A549 (cell line): ENCODE data around the gene MAD1L1. TPM values are rescaled to one million over a fixed set of nuclear protein-coding genes. Genes with fewer than 3 reads are reported as not detected.

Experiments
- ATAC-seq, 2 experiments: fragments of 200-7000 bp in 1 of 2; fragments of >200 bp in 1 of 2; cut with Nextera tagmentation in 1 of 2; cut with Tn5 transposase in 1 of 2; 3 replicates each; pipeline versions ENCODE4 v1.8.0 to v1.9.1; 2018 to 2020; ENCODE audit warnings: mild to moderate bottlenecking in 1 of 2, moderate library complexity in 1 of 2
- CTCF ChIA-PET: fragments of 300-600 bp; sonication (Branson Sonifier 250); formaldehyde crosslinking; extraction: SDS; loops from one replicate; lab custom pipeline; 2021; ENCODE audit warnings: antibody characterized with exemption, inconsistent platforms; lab: Yijun Ruan, JAX
- POLR2A ChIA-PET: fragments of 350-600 bp; formaldehyde crosslinking; extraction: SDS; loops from one replicate; lab custom pipeline; 2021; ENCODE audit warnings: antibody characterized with exemption, inconsistent platforms; lab: Yijun Ruan, JAX
- DNase-seq, 2 experiments: peaks; one replicate each; pipeline versions ENCODE4 v3.0.0 to v3.0.0-alpha.2; 2011 to 2016; ENCODE audit warnings: low read depth in 1 of 2, low spot score in 1 of 2
- FAIRE-seq: peaks from 2 replicates; lab custom pipeline; 2011; peaks lifted over from hg19 to GRCh38; lab: Jason Lieb, UNC
- H3K27ac ChIP-seq, 2 experiments: fragments of >200 bp; sonication (Bioruptor Twin); formaldehyde crosslinking; 3 replicates each; pipeline ENCODE4 v1.5.1; 2016 to 2017
- H3K4me1 ChIP-seq: fragments of >200 bp; sonication (Bioruptor Twin); formaldehyde crosslinking; 3 replicates; pipeline ENCODE4 v1.6.1; 2016
- H3K4me2 ChIP-seq: fragments of >200 bp; sonication (Bioruptor Twin); formaldehyde crosslinking; 3 replicates; pipeline ENCODE4 v1.6.1; 2016
- H3K4me3 ChIP-seq: fragments of >200 bp; sonication (Bioruptor Twin); formaldehyde crosslinking; 3 replicates; pipeline ENCODE4 v1.5.1; 2016
- H3K9me3 ChIP-seq: fragments of >200 bp; sonication (Bioruptor Twin); formaldehyde crosslinking; 3 replicates; pipeline ENCODE4 v1.6.1; 2016
- BHLHE40 ChIP-seq: IDR thresholded peaks from 2 replicates; pipeline ENCODE4 v1.6.1; 2012; ENCODE audit warnings: low read depth, low read length, inconsistent platforms
- EHF ChIP-seq: fragments of 250-450 bp; sonication (Bioruptor Pico); IDR thresholded peaks from 2 replicates; pipeline ENCODE4 v1.5.0; 2020; ENCODE audit warnings: mild to moderate bottlenecking
- EP300 ChIP-seq, 2 experiments: fragments of >200 bp; sonication (Bioruptor Twin); formaldehyde crosslinking; IDR thresholded peaks; 2 replicates in 1 of 2; 3 replicates in 1 of 2; pipeline ENCODE4 v1.6.1; 2016 to 2017
- FOSB ChIP-seq: fragments of 250-450 bp; sonication (Bioruptor Pico); IDR thresholded peaks from 2 replicates; pipeline ENCODE4 v1.5.0; 2020; ENCODE audit warnings: mild to moderate bottlenecking, moderate library complexity
- HEYL ChIP-seq: fragments of 250-450 bp; sonication (Bioruptor Pico); IDR thresholded peaks from 2 replicates; pipeline ENCODE4 v1.8.0; 2021; ENCODE audit warnings: mild to moderate bottlenecking, moderate library complexity
- HOXA7 ChIP-seq: fragments of 250-450 bp; sonication (Bioruptor Pico); IDR thresholded peaks from 2 replicates; pipeline ENCODE4 v1.5.0; 2020; ENCODE audit warnings: mild to moderate bottlenecking, moderate library complexity
- NFE2L2 ChIP-seq: fragments of 150-350 bp; conservative IDR thresholded peaks from 2 replicates; pipeline ENCODE4 v1.6.1; 2014; ENCODE audit warnings: low read length
- NPAS2 ChIP-seq: fragments of 250-450 bp; sonication (Bioruptor Pico); IDR thresholded peaks from 2 replicates; pipeline ENCODE4 v1.8.0; 2022; ENCODE audit warnings: mild to moderate bottlenecking, moderate library complexity, borderline replicate concordance
- NR3C1 ChIP-seq: fragments of >200 bp; sonication (Bioruptor Twin); formaldehyde crosslinking; IDR thresholded peaks from 3 replicates; pipeline ENCODE4 v1.6.1; 2017
- POLR2A ChIP-seq: IDR thresholded peaks from 2 replicates; pipeline ENCODE4 v1.6.1; 2012; ENCODE audit warnings: mild to moderate bottlenecking, low read length
- POLR2AphosphoS2 ChIP-seq: conservative IDR thresholded peaks from 2 replicates; pipeline ENCODE4 v1.6.1; 2012; ENCODE audit warnings: low read length, improper control_type of control experiment, inconsistent platforms
- RARB ChIP-seq: fragments of 250-450 bp; sonication (Bioruptor Pico); IDR thresholded peaks from 2 replicates; pipeline ENCODE4 v1.8.0; 2021; ENCODE audit warnings: mild to moderate bottlenecking, moderate library complexity
- RCOR1 ChIP-seq: fragments of 150-350 bp; IDR thresholded peaks from 2 replicates; pipeline ENCODE4 v1.6.1; 2014; ENCODE audit warnings: antibody characterized with exemption, low read length, low read depth
- RFX5 ChIP-seq: fragments of 450-650 bp; IDR thresholded peaks from 2 replicates; pipeline ENCODE4 v1.7.1; 2014; ENCODE audit warnings: antibody characterized with exemption, mild to moderate bottlenecking, moderate library complexity
- RNF2 ChIP-seq: fragments of 200-600 bp; sonication (generic); IDR thresholded peaks from 2 replicates; pipeline ENCODE4 v1.6.1; 2016; ENCODE audit warnings: low read depth, mild to moderate bottlenecking, antibody characterized with exemption, moderate library complexity, borderline replicate concordance
- SMC3 ChIP-seq: fragments of >200 bp; sonication (Bioruptor Twin); formaldehyde crosslinking; IDR thresholded peaks from 3 replicates; pipeline ENCODE4 v1.6.1; 2018; ENCODE audit warnings: inconsistent platforms
- SREBF2 ChIP-seq: fragments of 450-650 bp; IDR thresholded peaks from 2 replicates; pipeline ENCODE4 v1.6.1; 2014; ENCODE audit warnings: mild to moderate bottlenecking, moderate library complexity
- TP53 ChIP-seq: fragments of 250-450 bp; sonication (Bioruptor Pico); IDR thresholded peaks from 2 replicates; pipeline ENCODE4 v1.5.0; 2021; ENCODE audit warnings: mild to moderate bottlenecking, moderate library complexity
- ZC3H11A ChIP-seq: fragments of 450-650 bp; IDR thresholded peaks from 2 replicates; pipeline ENCODE4 v1.6.1; 2014; ENCODE audit warnings: antibody characterized with exemption, mild to moderate bottlenecking
- ZFP36 ChIP-seq: fragments of 450-650 bp; IDR thresholded peaks from 2 replicates; pipeline ENCODE4 v1.6.1; 2014; ENCODE audit warnings: borderline replicate concordance; ENCODE audit not compliant: partially characterized antibody
- ZNF302 ChIP-seq: fragments of 250-450 bp; sonication (Bioruptor Pico); IDR thresholded peaks from 2 replicates; pipeline ENCODE4 v1.9.0; 2021; ENCODE audit warnings: inconsistent platforms, mild to moderate bottlenecking, moderate library complexity
- ZSCAN20 ChIP-seq: fragments of 250-450 bp; sonication (Bioruptor Pico); IDR thresholded peaks from 2 replicates; pipeline ENCODE4 v1.8.0; 2022; ENCODE audit warnings: mild to moderate bottlenecking, moderate library complexity
- WGBS: methylation state at CpG from one replicate; pipeline ENCODE4 v1.1.6; 2017; ENCODE audit errors: missing lambda C conversion rate; 5-methylcytosine and 5-hydroxymethylcytosine counted together
- polyA plus RNA-seq, 4 experiments: library from polyadenylated mRNA; depleted of rRNA in 3 of 4; stranded (reverse); fragments of >200 nt; fragmentation: RNase III in 1 of 4; extraction: RNeasy Plus Mini Kit Qiagen cat#74134 plus additional on column Dnase treatment in 1 of 4; gene quantifications; 2 replicates in 3 of 4; 3 replicates in 1 of 4; pipeline ENCODE4 v1.2.3, GENCODE V29; 2011 to 2017
- TF ChIP-seq, protein P1 (sequence below): fragments of 250-450 bp; sonication (Bioruptor Pico); IDR thresholded peaks from 2 replicates; pipeline ENCODE4 v1.5.0; 2021; ENCODE audit warnings: mild to moderate bottlenecking, moderate library complexity, borderline replicate concordance
- TF ChIP-seq, protein P2 (sequence below): fragments of >200 bp; sonication (Bioruptor Twin); formaldehyde crosslinking; IDR thresholded peaks from 3 replicates; pipeline ENCODE4 v1.5.1; 2016
- TF ChIP-seq, protein P3 (sequence below): fragments of >200 bp; sonication (Bioruptor Twin); formaldehyde crosslinking; IDR thresholded peaks from 2 replicates; pipeline ENCODE4 v1.6.1; 2016
- TF ChIP-seq, protein P4 (sequence below): IDR thresholded peaks from 2 replicates; pipeline ENCODE4 v1.6.1; 2012
- TF ChIP-seq, protein P5 (sequence below): fragments of 200-600 bp; sonication (generic); IDR thresholded peaks from 2 replicates; pipeline ENCODE4 v1.6.1; 2016; ENCODE audit warnings: antibody characterized with exemption, mild to moderate bottlenecking, moderate library complexity

MAD1L1 gene
- polyA plus RNA-seq, 2 of the 4 experiments (the other 2 are of a cell fraction) = 13.6 to 16.6 TPM

DNA sequence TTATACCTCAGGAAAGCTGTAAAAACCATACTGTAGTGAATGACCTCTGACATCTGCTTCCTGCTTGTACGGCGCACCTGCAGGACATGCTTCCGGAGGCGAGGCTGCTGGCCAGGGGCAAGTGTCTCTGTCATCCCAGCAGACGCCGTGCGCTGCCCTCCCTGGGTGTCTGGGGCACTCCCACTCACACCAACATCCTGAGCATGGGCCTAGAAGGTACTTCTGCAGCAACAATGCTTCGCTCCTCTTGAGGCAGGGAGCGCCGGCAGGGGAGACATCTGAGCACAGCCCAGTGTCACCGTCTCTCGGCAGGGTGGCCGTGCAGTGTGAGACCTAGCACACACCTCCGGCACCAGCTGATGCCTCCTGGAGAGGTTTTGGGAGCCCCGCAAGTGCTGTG is 269.2 kb downstream of the MAD1L1 start (continued):
- TF ChIP-seq, protein P1, sequence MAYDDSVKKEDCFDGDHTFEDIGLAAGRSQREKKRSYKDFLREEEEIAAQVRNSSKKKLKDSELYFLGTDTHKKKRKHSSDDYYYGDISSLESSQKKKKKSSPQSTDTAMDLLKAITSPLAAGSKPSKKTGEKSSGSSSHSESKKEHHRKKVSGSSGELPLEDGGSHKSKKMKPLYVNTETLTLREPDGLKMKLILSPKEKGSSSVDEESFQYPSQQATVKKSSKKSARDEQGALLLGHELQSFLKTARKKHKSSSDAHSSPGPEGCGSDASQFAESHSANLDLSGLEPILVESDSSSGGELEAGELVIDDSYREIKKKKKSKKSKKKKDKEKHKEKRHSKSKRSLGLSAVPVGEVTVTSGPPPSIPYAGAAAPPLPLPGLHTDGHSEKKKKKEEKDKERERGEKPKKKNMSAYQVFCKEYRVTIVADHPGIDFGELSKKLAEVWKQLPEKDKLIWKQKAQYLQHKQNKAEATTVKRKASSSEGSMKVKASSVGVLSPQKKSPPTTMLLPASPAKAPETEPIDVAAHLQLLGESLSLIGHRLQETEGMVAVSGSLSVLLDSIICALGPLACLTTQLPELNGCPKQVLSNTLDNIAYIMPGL (CRISPR knock-in tag) = no peak
- TF ChIP-seq RNF2 (no peak), NFE2L2 (no peak), NR3C1 (no peak), ZC3H11A (no peak), ZNF302 (no peak), EHF (CRISPR knock-in tag) (no peak), EP300 (IDR thresholded peaks at IDR 0.05) (no peak)
- TF ChIP-seq, protein P2, sequence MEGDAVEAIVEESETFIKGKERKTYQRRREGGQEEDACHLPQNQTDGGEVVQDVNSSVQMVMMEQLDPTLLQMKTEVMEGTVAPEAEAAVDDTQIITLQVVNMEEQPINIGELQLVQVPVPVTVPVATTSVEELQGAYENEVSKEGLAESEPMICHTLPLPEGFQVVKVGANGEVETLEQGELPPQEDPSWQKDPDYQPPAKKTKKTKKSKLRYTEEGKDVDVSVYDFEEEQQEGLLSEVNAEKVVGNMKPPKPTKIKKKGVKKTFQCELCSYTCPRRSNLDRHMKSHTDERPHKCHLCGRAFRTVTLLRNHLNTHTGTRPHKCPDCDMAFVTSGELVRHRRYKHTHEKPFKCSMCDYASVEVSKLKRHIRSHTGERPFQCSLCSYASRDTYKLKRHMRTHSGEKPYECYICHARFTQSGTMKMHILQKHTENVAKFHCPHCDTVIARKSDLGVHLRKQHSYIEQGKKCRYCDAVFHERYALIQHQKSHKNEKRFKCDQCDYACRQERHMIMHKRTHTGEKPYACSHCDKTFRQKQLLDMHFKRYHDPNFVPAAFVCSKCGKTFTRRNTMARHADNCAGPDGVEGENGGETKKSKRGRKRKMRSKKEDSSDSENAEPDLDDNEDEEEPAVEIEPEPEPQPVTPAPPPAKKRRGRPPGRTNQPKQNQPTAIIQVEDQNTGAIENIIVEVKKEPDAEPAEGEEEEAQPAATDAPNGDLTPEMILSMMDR = no peak

DNA sequence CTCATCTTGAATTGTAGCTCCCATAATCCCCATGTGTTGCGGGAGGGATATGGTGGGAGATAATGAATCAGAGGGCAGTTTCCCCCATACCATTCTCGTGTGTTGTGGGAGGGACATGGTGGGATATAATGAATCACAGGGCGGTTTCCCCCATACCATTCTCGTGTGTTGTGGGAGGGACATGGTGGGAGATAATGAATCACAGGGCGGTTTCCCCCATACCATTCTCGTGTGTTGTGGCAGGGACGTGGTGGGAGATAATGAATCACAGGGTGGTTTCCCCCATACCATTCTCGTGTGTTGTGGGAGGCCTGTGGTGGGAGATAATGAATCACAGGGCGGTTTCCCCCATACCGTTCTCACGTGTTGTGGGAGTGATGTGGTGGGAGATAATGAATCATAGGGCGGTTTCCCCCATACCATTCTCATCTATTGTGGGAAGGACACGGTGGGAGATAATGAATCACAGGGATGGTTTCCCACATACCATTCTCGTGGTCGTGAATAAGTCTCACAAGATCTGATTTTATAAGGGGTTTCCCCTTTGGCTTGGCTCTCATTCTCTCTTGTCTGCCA is 271.0 kb downstream of the MAD1L1 start:
- DNase-seq (no peak), ATAC-seq (no peak)
- H3K4me3 ChIP-seq = no peak overlapping the region
- CTCF ChIA-PET = interaction anchor here (1.2 to 1.3 kb wide), 2 partner anchors 19 to 87 kb away, joined by 3 read pairs; no protein-coding TSS in a partner anchor
- no peak for TF ChIP-seq POLR2AphosphoS2
- TF ChIP-seq RFX5 = no peak
- TF ChIP-seq, protein P1 (CRISPR knock-in tag) = no peak
- no peak for TF ChIP-seq NFE2L2
- no peak for TF ChIP-seq FOSB (CRISPR knock-in tag)
- TF ChIP-seq HEYL (CRISPR knock-in tag) = no peak
- no peak for TF ChIP-seq NPAS2
- TF ChIP-seq RCOR1 = no peak
- TF ChIP-seq, all 56 proteins: peak for 0
- no peak overlapping the region for H3K4me2 ChIP-seq
- 78% methylated on average over 15 of the region's 15 CpGs for WGBS
- POLR2A ChIA-PET = no interaction called here
- no peak for FAIRE-seq
- H3K27ac ChIP-seq = no peak overlapping the region
- no peaks in the 10 kb centered on the region for H3K4me1 ChIP-seq
- no peaks in the 10 kb centered on the region for H3K9me3 ChIP-seq

DNA sequence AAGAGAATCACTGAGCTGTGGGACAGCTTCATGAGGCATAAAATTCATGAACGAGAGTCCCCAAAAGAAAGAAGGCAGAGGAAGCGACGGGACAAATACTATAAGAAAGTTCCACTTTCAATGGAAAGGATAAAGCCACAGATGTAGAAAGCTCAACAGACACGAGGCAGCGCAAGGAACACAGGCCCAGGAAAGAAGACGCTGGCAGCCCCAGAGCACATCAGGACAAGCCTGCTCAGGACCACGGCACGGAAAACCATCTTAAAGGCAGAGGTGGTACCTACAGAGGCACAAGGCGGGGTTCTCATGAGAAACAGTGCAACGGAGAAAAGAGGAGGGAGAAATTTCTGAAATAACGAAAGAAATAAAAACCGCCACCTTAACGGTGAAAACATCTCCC is 273.4 kb downstream of the MAD1L1 start:
- FAIRE-seq = no peak
- CTCF ChIA-PET = no interaction called here
- TF ChIP-seq ZSCAN20 (CRISPR knock-in tag) = no peak
- TF ChIP-seq, protein P3, sequence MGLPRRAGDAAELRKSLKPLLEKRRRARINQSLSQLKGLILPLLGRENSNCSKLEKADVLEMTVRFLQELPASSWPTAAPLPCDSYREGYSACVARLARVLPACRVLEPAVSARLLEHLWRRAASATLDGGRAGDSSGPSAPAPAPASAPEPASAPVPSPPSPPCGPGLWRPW = no peak
- TF ChIP-seq SMC3 = no peak
- TF ChIP-seq SREBF2 = no peak
- TF ChIP-seq POLR2A = no peak
- TF ChIP-seq, protein P4, sequence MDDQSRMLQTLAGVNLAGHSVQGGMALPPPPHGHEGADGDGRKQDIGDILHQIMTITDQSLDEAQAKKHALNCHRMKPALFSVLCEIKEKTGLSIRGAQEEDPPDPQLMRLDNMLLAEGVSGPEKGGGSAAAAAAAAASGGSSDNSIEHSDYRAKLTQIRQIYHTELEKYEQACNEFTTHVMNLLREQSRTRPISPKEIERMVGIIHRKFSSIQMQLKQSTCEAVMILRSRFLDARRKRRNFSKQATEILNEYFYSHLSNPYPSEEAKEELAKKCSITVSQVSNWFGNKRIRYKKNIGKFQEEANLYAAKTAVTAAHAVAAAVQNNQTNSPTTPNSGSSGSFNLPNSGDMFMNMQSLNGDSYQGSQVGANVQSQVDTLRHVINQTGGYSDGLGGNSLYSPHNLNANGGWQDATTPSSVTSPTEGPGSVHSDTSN = no peak
- no peak for TF ChIP-seq BHLHE40
- TF ChIP-seq ZFP36 = no peak
- no peak for TF ChIP-seq FOSB (CRISPR knock-in tag)
- no peak for TF ChIP-seq RARB
- TF ChIP-seq, protein P5, sequence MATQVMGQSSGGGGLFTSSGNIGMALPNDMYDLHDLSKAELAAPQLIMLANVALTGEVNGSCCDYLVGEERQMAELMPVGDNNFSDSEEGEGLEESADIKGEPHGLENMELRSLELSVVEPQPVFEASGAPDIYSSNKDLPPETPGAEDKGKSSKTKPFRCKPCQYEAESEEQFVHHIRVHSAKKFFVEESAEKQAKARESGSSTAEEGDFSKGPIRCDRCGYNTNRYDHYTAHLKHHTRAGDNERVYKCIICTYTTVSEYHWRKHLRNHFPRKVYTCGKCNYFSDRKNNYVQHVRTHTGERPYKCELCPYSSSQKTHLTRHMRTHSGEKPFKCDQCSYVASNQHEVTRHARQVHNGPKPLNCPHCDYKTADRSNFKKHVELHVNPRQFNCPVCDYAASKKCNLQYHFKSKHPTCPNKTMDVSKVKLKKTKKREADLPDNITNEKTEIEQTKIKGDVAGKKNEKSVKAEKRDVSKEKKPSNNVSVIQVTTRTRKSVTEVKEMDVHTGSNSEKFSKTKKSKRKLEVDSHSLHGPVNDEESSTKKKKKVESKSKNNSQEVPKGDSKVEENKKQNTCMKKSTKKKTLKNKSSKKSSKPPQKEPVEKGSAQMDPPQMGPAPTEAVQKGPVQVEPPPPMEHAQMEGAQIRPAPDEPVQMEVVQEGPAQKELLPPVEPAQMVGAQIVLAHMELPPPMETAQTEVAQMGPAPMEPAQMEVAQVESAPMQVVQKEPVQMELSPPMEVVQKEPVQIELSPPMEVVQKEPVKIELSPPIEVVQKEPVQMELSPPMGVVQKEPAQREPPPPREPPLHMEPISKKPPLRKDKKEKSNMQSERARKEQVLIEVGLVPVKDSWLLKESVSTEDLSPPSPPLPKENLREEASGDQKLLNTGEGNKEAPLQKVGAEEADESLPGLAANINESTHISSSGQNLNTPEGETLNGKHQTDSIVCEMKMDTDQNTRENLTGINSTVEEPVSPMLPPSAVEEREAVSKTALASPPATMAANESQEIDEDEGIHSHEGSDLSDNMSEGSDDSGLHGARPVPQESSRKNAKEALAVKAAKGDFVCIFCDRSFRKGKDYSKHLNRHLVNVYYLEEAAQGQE = no peak
- TF ChIP-seq TP53 (CRISPR knock-in tag) = no peak
- TF ChIP-seq NFE2L2 = no peak
- TF ChIP-seq ZC3H11A = no peak
- no peak for TF ChIP-seq HOXA7 (CRISPR knock-in tag)

More for the DNA sequence above, 273.4 kb downstream of the MAD1L1 start:
- no peaks in the 10 kb centered on the region for H3K4me1 ChIP-seq
- 84% methylated on average over 13 of the region's 13 CpGs for WGBS
- no peak for ATAC-seq
- H3K9me3 ChIP-seq = no peaks in the 10 kb centered on the region
- DNase-seq = no peak
- H3K27ac ChIP-seq = no peak overlapping the region
- H3K4me2 ChIP-seq = no peak overlapping the region
- H3K4me3 ChIP-seq = no peak overlapping the region
- POLR2A ChIA-PET = no interaction called here
